ENCODE data around the gene PNPT1. TPM values are rescaled to one million over a fixed set of nuclear protein-coding genes. Genes with fewer than 3 reads are reported as not detected.

PNPT1 gene
- total and polyA plus RNA-seq, 9 of the 15 experiments (the other 6 are each of a cell fraction or from before 2014, with no cell fraction given): 46.5 to 104 (median 62.7) TPM

DNA sequence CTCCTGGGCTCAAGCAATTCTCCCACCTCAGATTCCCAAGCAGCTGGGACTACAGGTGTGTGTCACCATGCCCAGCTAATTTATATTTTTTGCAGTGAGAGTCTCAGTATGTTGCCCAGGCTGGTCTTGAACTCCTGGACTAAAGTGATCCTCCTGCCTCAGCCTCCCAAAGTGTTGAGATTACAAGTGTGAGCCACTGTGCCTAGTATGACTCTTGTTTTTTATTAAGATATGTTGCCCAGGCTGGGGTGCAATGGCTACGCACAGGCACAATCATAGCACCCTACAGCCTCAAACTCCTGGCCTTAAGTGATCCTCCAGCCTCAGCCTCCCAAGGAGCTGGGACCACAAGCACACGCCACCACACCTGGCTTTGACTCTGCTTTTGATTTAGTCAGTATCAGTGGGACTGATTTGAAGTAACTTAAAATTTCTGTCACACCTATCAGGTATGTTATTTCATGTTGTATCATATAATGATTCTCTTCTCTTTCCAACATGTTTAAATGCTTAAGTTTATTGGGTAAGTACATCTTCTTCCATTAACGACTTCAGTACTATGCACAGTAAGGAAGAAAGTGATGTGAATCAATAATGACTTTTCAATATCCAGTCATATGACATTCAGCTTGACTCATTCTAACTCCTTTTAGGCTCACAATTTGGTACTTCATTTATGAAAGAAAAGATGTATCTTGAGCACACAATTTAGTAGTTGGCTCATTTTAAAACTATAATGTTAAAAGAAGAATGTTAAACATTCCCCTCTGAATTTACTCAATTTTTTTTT lies 82.5 kb downstream of the PNPT1 start:
- intact Hi-C loops (cut with micrococcal nuclease) (no loop called here), in situ Hi-C loops (cut with MboI) (no loop called here)
- Histone ChIP-seq H3K9ac (ENCODE audit: insufficient read depth in 1 of 2, low read depth in 2 of 2, low read length in 2 of 2) (no peak overlapping the region), H4K20me1 (replicated peaks; ENCODE audit: control insufficient read depth, insufficient read depth, low read length) (no peaks in the 10 kb centered on the region; the same call in 1 of the 2 replicates), H3K4me1 (replicated peaks in 1 of 2; ENCODE audit: control insufficient read depth in 2 of 2, insufficient read depth in 2 of 2, low read length in 2 of 2) (peaks cover 5 to 20% of the 10 kb centered on the region in 2 experiments; a peak in 3 of 5 replicates), H3K27me3 (ENCODE audit: control insufficient read depth in 2 of 2, insufficient read depth in 2 of 2, low read length in 2 of 2) (no peaks in the 10 kb centered on the region), H3K27ac (ENCODE audit: extremely low read depth, low read depth, low read length) (no peak overlapping the region), H2AFZ (ENCODE audit: low read depth, low read length) (no peak overlapping the region), H3K4me3 (no peak overlapping the region), H3K4me2 (ENCODE audit: insufficient read depth, low read length) (no peak overlapping the region), H3K79me2 (ENCODE audit: control insufficient read depth, insufficient read depth, low read length) (peaks cover 92% of the 10 kb centered on the region), H3K9me3 (replicated peaks; ENCODE audit: control insufficient read depth, insufficient read depth, low read depth, low read length) (no peaks in the 10 kb centered on the region), H3K36me3 (ENCODE audit: control insufficient read depth, insufficient read depth, low read length) (peaks cover 51% of the 10 kb centered on the region), H3K9me1 (ENCODE audit: control insufficient read depth, insufficient read depth, low read length) (no peaks in the 10 kb centered on the region)
- ATAC-seq (no peak; the same call in 2 of the 3 replicates), DNase-seq (ENCODE audit: extremely low read depth in 1 of 4, low spot score in 3 of 4) (no peak), FAIRE-seq (no peak)
- ChIA-PET CTCF (ENCODE audit: low intra/inter-chr PET ratio) (no interaction called here), POLR2A (interaction anchor here (0.5 to 1.1 kb wide), 2 partner anchors 10 to 106 kb away, joined by 3 read pairs; no protein-coding TSS in a partner anchor)
- no peak for TF ChIP-seq SMAD2 (IDR thresholded peaks at IDR 0.05; ENCODE audit: low read depth, low read length)
- TF ChIP-seq ZNF143 (CRISPR knock-in tag; IDR thresholded peaks at IDR 0.05): no peak
- TF ChIP-seq ZNF384 (IDR thresholded peaks at IDR 0.05; ENCODE audit: low read depth, low read length): 0 out of 2 replicates have a peak, but pooled peaks have one; percentile 0
- 0 out of 2 replicates have a peak, but pooled peaks have one; percentile 40 for TF ChIP-seq POLR2A (conservative IDR thresholded peaks at IDR 0.05)
- no TSS peak for BruUV-seq (replicated peaks)
- WGBS (ENCODE audit: insufficient coverage, low coverage, missing lambda C conversion rate): 88% methylated on average over 3 of the region's 3 CpGs

Measured in K562 (cell line).